GM21717 (cell line): ENCODE results near the gene ZNF664.
"Not testable (repeated sequence)": the region's sequence is repeated elsewhere in the genome, so short reads cannot be mapped to it uniquely, and the experiment has no call there.

Experiments used
- ATAC-seq: cut with Tn5 transposase; IDR thresholded peaks from one replicate; pipeline ENCODE4 v1.9.1; 2021; ENCODE audit warnings: mild to moderate bottlenecking, moderate library complexity; ENCODE audit not compliant: unreplicated experiment

ZNF664 gene

GRCh38 chr12:123941000-123941399 is 32.0 kb upstream of the ZNF664 start:
- no peak for ATAC-seq

- ATAC-seq = no peak
These were observed 31.3 kb upstream of the ZNF664 start for GRCh38 chr12:123941624-123942237.

- no peak for ATAC-seq
These were observed 30.8 kb upstream of the ZNF664 start for GRCh38 chr12:123942238-123942653.

DNA sequence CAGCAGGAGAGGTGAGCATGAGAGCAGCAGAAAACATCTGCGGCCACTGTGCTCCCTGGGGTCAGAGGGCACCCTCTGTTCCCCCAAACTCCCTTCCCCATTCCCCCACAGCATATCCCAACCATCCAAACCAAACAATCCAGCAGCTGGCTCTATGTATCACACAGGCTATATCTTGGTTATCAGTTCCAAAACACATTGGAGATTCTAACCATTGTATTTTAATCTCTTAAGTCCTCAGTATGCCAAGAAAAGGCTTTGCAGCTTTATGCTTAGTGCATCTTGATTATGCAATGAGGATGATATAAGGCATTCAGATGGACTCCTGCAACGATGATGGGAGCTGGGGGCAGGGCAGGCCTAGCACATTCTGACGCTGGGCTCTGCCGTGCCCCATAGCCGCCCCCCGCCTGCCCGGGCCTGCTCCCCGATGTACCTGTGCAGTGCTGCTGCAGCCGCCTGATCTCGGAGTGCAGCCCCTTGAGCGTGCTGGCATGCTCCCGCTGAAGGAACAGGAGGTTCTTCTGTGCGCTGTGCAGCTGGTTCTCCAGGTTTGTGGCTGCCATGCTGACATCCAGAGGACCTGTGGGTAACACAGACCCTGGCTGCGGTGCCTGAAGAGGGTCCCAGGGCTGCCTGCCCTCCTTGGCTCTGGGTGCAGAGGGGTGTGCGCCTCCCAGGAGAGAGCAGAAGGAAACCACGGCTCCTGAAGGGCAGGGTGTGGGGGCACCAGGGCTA is 29.9 kb upstream of the ZNF664 start:
- ATAC-seq = no peak

- ATAC-seq = no peak
These were observed 29.2 kb upstream of the ZNF664 start for GRCh38 chr12:123943816-123944215.

DNA sequence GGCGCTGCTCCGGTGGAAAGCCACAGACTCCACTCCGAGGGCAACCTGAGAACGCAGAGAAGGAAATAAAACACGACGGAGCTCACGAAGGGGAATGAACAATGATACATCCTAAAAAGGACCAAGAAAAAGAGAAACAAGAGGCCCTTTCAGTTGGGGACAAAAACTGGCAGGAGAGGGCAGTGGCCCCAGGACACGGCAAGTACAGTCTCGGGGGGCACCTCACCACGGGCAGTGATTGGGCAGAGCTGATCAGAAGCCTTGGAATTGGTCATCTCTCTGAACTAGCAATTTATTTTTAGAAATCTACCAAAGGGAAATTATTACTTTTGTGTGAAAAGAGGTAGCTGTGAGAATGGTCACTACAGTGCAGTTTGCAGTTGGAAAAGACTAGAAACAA is 28.3 kb upstream of the ZNF664 start:
- no peak for ATAC-seq

GRCh38 chr12:123945287-123946151 is 27.5 kb upstream of the ZNF664 start:
- ATAC-seq = no peak

GRCh38 chr12:123946152-123946515 is 26.9 kb upstream of the ZNF664 start:
- ATAC-seq = no peak

- not testable (repeated sequence) for ATAC-seq
These were observed 26.2 kb upstream of the ZNF664 start for GRCh38 chr12:123946516-123947505.

DNA sequence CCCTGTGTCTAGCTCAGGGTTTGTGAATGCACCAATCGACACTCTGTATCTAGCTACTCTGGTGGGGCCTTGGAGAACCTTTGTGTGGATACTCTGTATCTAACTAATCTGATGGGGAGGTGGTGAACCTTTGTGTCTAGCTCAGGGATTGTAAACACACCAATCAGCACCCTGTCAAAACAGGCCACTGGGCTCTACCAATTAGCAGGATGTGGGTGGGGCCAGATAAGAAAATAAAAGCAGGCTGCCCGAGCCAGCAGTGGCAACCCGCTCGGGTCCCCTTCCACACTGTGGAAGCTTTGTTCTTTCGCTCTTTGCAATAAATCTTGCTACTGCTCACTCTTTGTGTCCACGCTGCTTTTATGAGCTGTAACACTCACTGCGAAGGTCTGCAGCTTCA is 25.5 kb upstream of the ZNF664 start:
- ATAC-seq = not testable (repeated sequence)

DNA sequence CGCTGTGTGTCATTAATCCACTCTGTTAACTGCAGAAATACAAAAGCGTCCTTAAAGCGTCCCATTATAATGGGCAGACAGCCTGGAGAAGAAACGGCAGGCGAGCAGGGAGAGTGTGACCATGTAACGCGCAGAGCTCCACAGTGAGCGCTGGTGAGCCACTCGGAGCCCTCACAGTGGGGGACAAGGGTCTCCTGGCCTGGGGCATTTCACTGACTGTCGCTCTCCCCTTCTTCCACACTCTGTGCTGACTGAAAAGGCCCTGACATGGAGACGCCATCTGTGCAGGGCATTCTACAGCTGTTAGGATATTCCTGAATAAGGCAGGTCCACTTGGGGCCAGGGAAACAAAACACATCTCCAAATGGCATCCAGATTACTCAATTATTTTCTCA is 24.6 kb upstream of the ZNF664 start:
- ATAC-seq = no peak

GRCh38 chr12:123948796-123949769 is 23.9 kb upstream of the ZNF664 start:
- ATAC-seq = no peak

GRCh38 chr12:123949770-123950165 is 23.2 kb upstream of the ZNF664 start:
- no peak for ATAC-seq

DNA sequence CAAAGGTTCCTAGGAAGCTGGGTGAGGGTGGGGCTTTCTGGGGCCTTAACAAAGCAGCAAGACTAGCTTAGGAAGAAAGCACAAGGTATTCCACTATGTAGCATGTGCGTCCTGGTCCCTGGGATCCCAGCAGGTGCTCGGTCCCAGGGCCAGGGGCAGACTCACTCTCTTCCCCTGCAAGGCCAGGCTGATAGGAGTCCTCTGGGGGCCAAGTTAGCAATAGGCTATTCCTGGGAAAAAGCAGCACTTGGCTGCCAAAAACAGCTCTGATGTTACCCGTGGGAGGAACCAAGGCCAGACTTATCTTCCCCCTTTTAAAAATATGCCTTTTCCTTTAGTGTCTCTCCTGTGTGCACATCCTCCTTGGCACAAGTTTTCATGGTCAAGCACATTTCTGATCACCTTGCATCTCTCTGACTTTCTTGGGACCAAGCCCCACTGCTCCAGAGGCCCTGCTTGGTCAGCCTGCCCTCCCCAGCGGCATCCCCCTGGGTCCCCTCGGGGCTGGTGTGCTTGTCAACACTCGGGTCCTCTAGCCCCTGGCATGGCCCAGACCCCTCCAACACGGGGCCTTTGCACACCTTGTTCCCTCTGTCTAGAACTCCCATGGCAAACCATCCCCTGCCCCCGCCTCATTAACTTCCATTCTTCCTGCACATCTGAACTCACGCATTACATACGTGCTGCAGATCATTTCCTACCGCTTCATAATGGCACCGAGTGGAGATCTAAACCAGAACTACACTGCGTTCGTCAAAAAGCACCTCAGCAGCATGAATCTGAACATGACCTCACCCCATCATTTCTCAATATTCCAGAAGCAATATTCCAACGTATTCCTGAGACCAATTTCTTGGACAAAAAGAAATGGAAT is 22.3 kb upstream of the ZNF664 start:
- ATAC-seq = no peak

GRCh38 chr12:123951467-123951866 is 21.5 kb upstream of the ZNF664 start:
- no peak for ATAC-seq

DNA sequence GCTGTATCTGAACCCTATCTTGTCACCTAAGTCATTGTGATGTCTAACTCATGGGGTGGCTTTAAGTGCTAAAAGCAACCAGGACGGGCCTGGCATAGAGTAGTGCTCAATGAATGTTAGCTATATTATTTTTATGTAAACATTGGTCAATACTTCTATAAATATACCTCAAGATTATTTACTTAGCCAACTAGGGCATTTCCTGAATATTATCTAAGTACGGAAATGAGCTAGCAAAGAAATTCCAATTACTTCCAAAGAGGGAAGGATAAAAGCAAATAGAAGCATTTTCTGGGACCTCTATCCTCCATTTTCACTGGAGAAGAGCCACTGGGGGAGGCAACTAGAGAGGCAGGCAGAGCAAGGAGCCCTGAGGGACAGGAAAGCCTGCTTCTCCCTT is 21.0 kb upstream of the ZNF664 start:
- ATAC-seq = no peak

GRCh38 chr12:123954647-123955350 is 18.2 kb upstream of the ZNF664 start:
- ATAC-seq = no peak

DNA sequence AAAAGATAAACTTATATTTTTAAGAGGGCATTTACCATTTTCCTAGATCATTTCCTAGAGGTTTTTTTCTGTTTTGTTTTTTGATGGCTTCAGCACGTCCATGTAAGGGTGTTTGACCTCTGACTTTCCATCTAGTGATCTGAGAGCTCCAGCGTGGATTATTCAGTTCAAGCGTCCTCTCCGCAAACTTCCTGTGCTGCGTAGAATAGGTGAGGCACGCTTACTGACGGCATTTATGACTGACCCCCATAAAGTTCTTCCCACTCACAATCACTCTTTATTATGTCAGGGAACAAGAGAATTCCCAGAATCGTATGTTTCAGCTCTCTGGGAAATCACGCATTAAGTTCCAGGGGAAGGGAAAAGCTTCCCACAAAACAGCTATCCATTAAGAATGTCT is 16.8 kb upstream of the ZNF664 start:
- no peak for ATAC-seq
